Neural cell (in vitro differentiated cells): ENCODE data around the gene SMTN.

Source experiments
- CTCF ChIP-seq: fragments of 450-650 bp; IDR thresholded peaks from 2 replicates; pipeline ENCODE4 v1.5.1; 2014; ENCODE audit warnings: antibody characterized with exemption, mild to moderate bottlenecking, moderate library complexity; ENCODE audit not compliant: poor library complexity, severe bottlenecking
- EP300 ChIP-seq: fragments of 450-650 bp; conservative IDR thresholded peaks from 2 replicates; pipeline ENCODE4 v1.6.1; 2014; ENCODE audit warnings: antibody characterized with exemption, mild to moderate bottlenecking, moderate library complexity; ENCODE audit not compliant: poor library complexity, severe bottlenecking
- EZH2 ChIP-seq: fragments of 200-600, 300-800 bp; shearing (Covaris generic), sonication (generic); IDR thresholded peaks from 2 replicates; pipeline ENCODE4 v1.6.1; 2014; ENCODE audit warnings: antibody characterized with exemption, low read length, borderline replicate concordance, mild to moderate bottlenecking; ENCODE audit not compliant: insufficient read depth, poor library complexity, severe bottlenecking
- MXI1 ChIP-seq: fragments of 450-650 bp; conservative IDR thresholded peaks from 2 replicates; pipeline ENCODE4 v1.6.1; 2014; ENCODE audit warnings: antibody characterized with exemption, mild to moderate bottlenecking; ENCODE audit not compliant: poor library complexity, severe bottlenecking
- TAF1 ChIP-seq: IDR thresholded peaks from 2 replicates; pipeline ENCODE4 v1.6.1; 2012; ENCODE audit warnings: low read depth
- TF ChIP-seq, protein P1 (sequence below): IDR thresholded peaks from 2 replicates; pipeline ENCODE4 v1.6.1; 2012; ENCODE audit warnings: borderline replicate concordance

GRCh38 chr22:31040542-31041398 is 40.3 kb upstream of the SMTN start:
- TF ChIP-seq CTCF (no peak), TAF1 (no peak), EP300 (no peak), EZH2 (no peak), MXI1 (no peak)
- TF ChIP-seq, protein P1, sequence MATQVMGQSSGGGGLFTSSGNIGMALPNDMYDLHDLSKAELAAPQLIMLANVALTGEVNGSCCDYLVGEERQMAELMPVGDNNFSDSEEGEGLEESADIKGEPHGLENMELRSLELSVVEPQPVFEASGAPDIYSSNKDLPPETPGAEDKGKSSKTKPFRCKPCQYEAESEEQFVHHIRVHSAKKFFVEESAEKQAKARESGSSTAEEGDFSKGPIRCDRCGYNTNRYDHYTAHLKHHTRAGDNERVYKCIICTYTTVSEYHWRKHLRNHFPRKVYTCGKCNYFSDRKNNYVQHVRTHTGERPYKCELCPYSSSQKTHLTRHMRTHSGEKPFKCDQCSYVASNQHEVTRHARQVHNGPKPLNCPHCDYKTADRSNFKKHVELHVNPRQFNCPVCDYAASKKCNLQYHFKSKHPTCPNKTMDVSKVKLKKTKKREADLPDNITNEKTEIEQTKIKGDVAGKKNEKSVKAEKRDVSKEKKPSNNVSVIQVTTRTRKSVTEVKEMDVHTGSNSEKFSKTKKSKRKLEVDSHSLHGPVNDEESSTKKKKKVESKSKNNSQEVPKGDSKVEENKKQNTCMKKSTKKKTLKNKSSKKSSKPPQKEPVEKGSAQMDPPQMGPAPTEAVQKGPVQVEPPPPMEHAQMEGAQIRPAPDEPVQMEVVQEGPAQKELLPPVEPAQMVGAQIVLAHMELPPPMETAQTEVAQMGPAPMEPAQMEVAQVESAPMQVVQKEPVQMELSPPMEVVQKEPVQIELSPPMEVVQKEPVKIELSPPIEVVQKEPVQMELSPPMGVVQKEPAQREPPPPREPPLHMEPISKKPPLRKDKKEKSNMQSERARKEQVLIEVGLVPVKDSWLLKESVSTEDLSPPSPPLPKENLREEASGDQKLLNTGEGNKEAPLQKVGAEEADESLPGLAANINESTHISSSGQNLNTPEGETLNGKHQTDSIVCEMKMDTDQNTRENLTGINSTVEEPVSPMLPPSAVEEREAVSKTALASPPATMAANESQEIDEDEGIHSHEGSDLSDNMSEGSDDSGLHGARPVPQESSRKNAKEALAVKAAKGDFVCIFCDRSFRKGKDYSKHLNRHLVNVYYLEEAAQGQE: no peak
